A673 (cell line): ENCODE data around the gene CES3.

ENCODE experiments used
- EZH2 ChIP-seq: fragments of 200-600 bp; sonication (generic); IDR thresholded peaks from 2 replicates; pipeline ENCODE4 v1.6.1; 2017; ENCODE audit warnings: borderline replicate concordance, low read depth, mild to moderate bottlenecking, mixed read lengths, antibody characterized with exemption, low read length; ENCODE audit not compliant: poor library complexity, severe bottlenecking
- TF ChIP-seq, protein P1 (sequence below): fragments of 300-800, 200-600 bp; sonication (generic); conservative IDR thresholded peaks from 2 replicates; pipeline ENCODE4 v1.5.1; 2017; ENCODE audit warnings: low read depth, mild to moderate bottlenecking, antibody characterized with exemption, low read length, moderate library complexity, mixed read lengths

DNA sequence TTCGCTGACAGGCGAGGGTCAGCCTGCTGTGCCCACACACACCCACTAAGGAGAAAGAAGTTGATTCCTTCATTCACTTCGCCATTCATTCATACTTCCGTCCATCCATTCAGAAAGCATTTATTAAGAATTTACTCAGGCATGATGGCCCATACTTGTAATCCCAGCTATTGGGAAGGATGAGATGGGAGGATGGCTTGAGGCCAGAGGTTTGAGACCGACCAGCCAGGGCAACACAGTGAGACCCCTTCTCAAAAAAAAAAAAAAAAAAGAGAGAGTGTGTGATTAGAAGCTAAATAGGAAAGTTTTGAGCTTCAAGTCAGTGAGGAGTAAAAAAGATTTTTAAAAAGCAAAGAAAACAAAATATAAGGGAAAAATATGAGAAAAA, 17.0 kb upstream of the CES3 start:
- TF ChIP-seq, protein P1, sequence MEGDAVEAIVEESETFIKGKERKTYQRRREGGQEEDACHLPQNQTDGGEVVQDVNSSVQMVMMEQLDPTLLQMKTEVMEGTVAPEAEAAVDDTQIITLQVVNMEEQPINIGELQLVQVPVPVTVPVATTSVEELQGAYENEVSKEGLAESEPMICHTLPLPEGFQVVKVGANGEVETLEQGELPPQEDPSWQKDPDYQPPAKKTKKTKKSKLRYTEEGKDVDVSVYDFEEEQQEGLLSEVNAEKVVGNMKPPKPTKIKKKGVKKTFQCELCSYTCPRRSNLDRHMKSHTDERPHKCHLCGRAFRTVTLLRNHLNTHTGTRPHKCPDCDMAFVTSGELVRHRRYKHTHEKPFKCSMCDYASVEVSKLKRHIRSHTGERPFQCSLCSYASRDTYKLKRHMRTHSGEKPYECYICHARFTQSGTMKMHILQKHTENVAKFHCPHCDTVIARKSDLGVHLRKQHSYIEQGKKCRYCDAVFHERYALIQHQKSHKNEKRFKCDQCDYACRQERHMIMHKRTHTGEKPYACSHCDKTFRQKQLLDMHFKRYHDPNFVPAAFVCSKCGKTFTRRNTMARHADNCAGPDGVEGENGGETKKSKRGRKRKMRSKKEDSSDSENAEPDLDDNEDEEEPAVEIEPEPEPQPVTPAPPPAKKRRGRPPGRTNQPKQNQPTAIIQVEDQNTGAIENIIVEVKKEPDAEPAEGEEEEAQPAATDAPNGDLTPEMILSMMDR, result no peak
- TF ChIP-seq EZH2, result no peak
